GM19238 (cell line): ENCODE measurements around the gene KCNK4.
A peak's percentile ranks its signal among the peaks of the same experiment; 100 is the strongest.
"Not testable (repeated sequence)": the region's sequence is repeated elsewhere in the genome, so short reads cannot be mapped to it uniquely, and the experiment has no call there.

ENCODE experiments used
- DNase-seq: peaks from one replicate; pipeline ENCODE4 v3.0.0; 2011; ENCODE audit warnings: low spot score; ENCODE audit not compliant: insufficient read length

KCNK4 gene

DNA sequence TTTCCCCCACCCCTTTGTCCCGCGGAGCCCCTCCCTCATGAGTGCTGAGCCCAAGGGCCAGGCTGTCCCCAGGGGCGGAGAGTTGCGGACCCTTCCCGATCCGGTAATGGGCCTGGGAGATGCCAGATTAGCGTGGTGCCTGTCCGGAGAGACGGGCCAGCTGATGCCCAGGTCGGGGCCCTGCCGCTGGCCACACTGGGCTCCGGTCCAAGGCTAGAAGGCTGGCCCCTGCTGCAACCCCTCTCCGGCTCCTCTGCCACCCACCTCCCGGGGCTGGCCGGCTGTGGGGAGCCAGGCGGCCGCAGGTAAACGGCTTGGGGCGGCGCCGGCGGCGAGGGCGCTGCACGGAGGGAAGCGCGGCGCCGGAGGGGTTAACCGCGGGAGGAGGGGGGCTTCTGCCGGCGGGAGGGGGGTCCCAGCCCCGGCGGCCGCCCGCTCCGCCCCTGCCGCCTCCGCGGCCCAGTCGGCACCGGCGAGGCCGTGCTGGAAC is at the start of gene KCNK4:
Gene KCNK4 (plus strand): TSS at position 41 of the 490 bp plus-strand sequence. CDS start 1,717 bp downstream, outside the sequence.
- no peak for DNase-seq

DNA sequence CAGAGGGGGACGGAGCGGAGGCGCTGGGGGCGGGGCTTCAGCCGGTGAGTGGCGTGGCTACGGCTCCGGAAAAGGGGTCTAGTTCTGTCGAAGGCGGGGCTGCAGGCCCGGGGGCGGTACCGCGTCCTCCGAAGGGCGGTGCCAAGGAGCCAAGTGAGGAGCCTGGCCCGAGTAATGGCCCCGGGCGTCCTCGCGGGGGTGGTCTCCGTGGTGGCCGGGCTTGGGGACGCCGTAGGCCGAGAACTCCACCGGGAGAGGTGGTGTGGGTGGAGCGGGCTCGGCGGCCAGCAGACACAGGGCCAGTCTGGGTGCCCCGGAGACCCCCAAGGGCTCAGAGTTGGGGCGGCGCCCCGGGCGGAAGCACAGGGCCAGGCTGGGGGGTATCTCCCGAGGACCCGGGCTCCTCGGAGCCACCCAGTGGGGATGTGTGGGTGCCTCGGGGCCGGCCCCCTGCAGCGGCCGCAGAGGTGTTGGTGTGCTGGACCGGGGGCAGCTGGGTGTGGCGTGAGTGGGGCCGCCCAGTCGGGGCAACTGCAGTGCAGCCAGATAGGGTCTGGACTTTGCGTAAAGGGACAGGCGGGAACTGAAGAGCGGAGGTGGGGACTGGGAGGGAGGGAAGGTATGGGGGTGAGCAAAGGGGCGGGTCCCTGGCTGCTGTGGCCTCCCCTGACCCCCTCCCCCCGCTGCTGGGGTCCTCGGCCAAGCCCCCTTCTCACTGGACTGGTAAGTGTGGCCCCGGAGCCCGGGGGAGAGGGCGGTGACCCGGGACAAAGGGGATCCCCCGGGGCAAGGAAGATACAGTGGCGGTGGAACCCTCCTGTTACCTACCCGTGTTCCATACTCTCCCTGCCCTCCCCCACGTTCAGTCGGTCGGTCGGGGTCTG is 49.4 kb upstream of the KCNK4 start:
- no peak for DNase-seq

DNA sequence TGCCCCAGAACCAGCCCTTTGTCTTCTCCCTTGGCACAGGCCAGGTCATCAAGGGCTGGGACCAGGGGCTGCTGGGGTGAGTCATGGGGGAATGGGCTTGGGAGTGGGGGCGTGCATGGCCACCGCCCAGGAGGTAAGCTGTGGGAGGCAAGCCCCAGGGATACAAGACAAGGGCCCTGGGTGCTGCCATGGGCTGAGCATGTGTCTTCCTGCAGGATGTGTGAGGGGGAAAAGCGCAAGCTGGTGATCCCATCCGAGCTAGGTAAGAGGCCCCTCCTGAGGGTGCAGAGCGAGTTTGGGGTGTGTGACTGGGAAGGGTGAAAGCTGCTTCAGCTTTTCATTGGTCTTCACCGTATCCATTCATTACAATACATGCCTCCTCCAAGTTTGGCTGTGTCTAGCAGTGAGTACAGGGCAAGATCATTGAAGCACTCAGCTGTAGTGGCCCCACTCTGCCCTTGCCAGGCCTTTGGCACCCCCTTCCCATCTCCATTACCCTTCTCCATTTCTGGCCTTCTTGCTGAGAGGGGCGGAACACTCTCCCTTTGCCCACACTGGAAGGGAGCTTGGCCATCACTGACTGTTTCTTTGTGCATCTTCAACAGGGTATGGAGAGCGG is 47.8 kb upstream of the KCNK4 start:
- no peak for DNase-seq

DNA sequence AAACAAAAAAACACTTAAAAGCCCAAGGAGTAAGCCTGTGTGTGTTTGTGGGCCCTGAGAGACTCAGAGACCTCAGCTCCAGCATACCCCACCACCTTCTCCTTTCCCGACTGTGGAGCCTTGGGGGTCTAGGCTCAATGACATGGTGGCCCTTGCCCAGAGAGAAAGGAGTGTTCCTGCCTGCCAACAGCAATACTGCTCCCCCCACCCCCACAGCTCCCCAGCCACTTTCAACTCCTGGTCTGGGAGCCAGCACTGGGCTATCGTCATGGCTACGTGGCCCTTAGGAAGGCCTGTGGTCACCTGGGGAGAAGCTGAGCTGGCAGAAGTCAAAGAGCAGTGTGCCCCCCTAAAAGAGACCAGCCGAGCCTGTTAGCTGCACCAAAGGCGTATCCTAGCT is 47.0 kb upstream of the KCNK4 start:
- DNase-seq, result no peak

DNA sequence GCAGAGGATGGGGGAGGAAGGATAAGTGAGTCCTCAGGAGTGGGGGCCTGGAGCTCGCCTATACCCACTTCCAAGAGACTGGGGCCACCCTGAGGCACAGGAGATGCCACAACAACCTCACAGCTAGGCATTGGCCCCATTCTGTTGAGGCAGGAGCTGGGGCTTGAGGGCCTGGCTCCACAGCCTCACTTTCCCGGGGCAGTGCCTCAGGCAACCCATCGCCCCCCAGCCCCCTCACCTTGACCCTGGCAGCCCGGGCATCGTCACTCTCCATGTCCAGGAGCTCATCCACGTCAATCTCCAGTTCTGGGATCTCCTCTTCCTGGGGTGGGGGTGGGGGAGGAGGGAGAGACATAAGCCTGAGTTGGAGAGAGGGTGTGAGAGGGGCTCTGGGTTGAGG is 46.1 kb upstream of the KCNK4 start:
- no peak for DNase-seq

DNA sequence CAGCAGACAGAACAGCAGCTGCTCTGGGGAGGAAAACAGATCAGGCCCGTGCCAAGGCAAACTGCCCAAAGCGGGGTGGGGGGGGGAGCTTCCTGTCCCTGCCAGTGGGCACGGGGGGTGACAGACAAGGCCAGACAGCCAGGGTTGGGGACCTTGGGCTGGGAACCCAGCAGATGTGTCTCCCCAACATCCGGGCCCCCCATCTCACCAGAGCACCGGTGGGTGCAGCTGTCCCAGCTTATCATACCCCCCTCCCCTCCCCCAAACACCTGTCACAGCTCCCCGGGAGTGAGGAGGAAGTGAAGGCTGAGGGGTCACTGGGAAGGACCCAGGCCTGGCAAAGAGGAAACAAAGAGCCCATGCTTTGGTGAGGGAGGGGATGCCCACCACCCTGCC is 45.7 kb upstream of the KCNK4 start:
- DNase-seq, result no peak

DNA sequence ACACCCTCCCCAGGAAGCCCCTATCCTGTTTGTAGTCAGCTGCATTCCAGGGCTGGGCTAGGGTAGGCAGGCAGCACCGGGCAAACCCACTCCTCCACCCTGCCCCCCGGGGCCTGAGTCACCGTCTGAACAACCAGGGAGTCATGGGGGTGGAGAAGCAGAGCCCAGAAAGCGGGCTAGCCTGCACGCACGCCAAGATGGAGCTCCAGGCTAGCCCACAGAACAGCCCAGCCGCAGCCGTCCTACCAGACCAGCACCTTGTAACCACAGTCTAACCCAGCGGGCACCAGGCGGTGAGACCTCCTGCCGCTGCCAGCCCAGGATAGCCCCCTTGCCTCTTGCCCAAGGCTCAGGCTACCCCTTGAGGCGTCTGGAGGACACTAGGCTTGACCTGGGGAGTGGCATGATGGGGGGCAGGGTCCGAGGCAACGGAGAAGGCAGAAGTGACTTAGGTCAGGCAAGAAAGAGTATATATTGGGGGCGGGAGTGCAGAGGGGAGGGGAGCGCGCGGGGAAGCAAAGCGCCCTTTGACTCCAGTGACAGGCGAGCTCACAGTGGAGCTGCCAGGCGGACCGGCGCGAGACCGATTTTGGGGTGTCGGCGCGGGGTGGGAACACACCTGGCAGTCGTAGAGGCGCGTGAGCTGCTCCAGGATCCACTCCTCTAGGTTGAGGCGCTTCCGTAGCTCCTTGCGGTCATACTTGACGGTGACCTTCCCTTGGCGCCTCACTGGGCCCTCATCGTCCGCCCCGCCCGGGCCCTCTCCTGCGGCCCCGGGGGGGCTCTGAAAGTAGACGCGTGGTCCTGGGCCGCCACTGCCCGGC is 45.1 kb upstream of the KCNK4 start:
- no peak for DNase-seq

DNA sequence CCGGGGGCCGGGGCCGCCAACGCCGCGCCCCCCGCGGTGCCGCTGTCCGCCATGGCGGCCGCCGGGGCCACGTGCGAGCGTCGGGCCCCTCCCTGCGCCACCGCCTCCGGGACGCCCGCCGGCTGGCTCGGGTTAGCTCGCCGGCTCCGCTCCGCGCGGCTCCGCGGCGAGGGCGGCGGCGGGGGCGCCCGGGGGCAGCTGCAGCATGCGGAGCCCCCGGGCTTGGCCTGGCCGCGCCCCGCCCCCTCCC is 44.6 kb upstream of the KCNK4 start:
- not testable (repeated sequence) for DNase-seq

DNA sequence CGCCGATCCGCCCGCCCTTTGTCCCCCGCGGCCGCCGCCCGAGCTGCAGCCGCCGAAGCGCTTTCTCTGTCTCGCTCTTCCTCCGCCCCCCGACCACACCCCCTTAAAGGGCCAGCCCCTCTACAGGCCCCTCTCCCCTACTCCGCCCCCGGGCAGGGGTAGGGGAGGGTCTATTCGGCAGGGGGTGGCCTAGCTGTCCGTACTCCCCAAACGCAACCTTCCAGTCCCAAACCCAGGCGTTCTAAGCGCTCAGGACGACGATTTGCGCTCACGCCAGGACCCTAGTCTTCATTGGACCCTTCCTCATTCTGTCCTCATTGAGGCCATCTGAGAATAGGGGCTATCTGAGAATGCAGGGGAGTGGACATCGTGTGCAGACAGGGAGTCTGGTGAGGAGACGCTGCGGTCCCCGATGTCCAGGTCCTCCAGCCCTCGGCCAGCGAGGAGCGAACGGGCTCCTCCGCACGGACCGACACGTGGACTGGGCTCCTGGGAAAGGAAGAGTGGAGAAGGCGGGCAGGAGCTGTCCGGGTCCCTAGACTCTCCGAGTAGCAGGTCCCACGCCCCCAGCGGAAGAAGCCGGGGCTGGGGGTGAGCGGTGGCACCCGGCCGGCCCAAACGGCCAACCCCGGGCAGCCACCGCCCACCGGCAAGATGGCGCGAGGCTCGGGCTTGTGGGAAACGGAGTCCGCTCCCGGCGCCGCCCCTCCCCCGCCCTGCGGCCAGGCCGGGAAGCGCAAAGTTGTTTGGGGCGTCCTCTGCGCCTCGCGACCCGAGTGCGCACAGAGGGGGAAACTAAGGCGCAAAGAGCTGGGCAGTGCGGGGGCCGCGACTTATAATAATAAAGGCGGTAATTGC is 44.0 kb upstream of the KCNK4 start, which contains the start of gene PPP1R14B:
Gene PPP1R14B (minus strand): TSS at position 73 of the 858 bp plus-strand sequence. CDS start 270 bp downstream, outside the sequence.
- peak; percentile 92 for DNase-seq

DNA sequence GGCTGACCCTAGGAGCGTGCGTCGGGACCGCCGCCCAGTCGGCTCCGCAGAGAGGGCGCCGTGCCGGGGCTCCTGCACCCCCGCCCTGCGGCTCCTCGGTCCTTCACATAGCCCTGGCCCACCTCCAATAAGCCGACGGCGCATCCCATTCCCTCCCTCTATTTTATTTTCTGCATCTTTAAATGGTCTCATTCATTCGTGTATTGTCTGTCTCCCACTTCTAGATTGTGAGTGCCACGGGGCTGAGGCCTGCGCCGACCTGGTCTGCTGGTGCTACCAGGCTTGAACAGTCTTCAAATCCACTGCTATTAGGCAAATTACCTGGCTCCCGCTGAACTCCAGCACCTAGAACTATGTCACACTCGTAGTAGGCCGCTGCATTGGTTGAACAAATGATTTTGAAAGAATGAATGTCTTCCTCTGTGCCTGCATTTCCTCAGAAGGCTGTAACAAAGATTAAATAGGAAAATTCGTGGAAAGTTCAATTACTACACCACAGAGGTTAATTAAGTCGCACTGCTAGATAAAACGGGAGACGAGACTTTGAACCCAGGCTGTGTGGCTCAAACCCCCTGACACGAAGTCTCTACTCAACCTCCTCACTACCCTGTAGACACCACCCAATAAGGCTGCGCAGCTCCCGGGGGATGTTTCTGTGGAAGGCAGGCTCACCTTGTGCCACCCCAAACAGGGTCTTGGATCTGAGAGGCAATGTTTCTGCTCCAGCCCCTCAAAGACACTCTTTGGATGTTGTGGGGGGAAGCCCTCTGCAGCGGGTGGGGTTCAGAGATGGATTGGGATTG is 43.2 kb upstream of the KCNK4 start:
- no peak for DNase-seq

DNA sequence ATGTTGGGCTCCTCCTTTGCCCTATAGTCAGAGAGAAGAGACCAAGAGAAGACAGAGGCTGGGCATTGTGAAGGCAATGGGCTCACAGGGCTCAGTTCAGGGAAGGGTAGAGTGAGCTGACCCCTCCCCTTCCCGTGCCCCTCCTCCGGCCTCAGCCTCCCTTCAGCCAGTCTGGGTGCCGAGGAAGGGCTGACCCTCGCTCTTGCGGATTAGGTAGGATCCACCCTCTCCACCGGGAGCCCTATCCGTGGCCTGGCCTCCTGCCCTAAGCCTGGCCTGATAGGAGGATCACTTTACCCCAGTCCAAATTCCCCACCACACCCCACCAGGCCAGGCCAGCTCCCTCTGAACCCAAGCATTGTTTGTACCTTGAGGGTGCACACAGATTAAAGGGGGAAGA is 42.5 kb upstream of the KCNK4 start:
- no peak for DNase-seq

DNA sequence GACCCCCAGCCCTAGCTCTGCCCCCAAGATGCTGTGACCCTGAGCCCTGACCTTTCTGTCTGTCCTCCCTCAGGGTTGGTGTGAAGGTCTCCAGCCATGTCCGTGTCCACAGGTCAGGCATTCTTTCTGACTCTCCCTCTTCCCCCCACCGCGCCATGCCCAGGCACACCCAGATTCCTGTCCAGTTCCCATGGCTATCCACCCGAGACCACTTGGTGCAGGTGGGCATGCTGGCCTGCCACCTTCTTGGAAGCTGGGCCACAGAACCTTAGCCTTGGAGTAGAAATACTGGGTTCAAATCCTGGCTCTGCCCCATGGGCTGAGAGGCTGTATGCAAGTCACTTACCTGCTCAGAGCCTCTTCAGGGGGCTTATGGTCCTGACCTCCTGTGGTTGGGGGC is 42.1 kb upstream of the KCNK4 start:
- no peak for DNase-seq

DNA sequence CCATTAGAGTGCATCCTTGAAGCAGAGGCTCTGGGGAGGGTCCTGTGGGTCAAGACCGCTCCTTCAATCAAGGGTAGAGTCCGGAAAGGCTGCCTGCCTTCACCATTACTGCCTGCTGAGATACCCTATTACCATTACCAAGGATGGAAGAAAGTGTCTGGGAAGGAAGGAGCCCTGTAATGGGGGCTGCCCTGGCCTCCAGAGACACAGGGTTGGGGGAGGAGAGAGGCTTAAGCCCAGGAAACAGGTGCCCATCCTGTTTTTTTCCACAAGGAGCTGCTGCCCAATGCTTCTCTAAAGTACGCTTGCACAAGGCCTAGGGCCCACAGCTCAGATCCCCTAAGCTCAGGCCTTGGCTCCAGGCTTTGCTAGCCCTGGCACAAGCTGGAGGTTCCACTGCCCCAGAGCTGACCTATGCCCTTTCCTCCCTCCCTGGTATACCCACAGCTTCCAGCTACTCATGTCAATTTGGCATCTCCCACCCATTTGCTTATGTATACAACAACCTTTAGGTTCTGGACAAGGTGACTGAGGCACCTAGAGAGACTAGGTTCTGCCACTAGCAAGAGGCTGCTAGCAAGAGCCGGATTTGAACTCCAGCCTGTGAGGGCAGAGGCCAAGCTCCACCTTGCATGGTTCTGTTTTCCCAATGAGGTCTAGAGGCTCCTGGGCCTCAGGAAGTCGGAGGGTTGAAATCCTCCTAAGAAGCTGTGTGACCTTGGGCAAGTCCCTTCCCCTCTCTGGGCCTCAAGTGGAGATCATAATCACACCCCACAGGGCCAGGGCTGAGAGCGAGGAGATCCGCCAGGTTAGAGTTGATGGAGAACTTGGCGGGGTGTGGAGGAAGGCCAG is 41.3 kb upstream of the KCNK4 start:
- DNase-seq, result no peak

DNA sequence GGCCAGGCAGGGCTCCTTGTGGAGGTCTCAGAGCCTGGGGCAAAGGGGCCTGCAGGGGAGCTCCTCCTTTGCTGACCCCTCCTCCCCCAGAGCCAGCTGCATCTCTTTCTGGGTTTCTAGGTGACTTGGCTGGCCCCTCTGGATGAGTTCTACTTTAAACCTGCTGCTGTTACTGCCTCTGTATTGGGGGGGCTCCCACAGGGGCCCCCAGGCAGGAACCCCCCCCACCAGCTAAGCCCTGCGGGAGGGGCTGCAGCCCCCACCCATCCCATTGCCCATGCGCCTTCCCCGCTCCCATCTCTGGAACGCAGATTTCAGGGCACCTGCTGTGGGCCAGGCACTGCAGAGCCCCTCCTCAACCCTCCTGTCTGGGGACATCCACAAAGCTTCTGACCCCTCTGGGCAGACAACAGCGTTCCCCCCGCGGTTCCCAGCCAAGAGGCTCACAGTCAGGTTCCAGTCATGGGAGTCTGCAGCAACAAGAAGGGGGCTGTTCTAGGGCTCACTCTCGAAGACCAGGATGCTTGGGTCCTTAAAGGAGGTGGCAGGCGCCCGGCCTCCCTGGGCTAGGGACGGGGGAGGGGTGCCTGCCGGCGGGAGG is 40.6 kb upstream of the KCNK4 start:
- no peak for DNase-seq

DNA sequence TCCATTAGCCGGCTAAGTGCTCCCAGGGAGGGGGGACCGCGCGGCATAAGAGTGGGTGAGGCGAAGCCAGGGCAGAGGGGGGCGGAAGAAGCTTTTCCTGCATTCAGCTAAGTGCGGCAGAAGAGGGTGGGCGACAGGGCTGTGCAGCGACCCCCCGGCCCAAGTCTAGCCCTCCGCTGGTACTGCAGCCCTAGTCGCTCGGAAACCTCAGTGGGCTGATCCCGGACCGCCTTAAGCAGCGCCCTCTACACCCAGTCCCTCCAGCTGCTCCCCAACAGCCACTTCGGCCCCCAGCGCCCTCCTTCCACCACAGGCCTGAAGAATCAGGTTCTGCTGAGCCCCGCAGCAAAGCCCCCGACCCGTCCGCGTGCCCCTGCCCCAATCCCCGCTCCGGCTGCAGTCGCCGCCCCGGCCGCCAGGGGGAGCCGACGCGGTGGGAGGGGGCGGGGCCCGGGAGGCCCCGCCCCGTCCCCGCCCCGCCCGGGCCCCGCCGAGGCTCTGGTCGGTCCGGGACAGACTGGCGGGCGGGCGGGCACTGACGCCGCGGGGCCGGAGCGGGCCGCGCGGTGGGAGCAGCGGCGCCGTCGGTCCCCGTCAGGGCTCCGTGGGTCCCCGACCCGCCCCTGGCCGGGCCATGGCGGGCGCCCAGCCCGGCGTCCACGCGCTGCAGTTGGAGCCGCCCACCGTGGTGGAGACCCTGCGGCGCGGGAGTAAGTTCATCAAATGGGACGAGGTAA is 39.9 kb upstream of the KCNK4 start, which contains the start of gene PLCB3:
Gene PLCB3 (plus strand): TSS at position 515 of the 737 bp plus-strand sequence. CDS start 120 bp downstream, at position 635.
- peak; percentile 92 for DNase-seq

DNA sequence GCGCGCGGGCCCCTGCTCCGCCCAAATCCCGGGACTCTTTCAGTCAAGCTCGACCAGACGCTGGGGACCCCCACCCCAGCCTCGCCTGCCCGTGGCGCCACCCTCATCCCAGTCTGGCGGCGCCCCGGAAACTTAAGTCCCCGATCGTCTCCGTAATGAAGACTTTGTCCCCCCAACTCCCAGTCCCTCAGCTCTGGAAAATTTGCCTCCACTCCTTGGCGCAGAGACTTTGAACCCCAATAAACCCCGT is 39.4 kb upstream of the KCNK4 start:
- no peak for DNase-seq

DNA sequence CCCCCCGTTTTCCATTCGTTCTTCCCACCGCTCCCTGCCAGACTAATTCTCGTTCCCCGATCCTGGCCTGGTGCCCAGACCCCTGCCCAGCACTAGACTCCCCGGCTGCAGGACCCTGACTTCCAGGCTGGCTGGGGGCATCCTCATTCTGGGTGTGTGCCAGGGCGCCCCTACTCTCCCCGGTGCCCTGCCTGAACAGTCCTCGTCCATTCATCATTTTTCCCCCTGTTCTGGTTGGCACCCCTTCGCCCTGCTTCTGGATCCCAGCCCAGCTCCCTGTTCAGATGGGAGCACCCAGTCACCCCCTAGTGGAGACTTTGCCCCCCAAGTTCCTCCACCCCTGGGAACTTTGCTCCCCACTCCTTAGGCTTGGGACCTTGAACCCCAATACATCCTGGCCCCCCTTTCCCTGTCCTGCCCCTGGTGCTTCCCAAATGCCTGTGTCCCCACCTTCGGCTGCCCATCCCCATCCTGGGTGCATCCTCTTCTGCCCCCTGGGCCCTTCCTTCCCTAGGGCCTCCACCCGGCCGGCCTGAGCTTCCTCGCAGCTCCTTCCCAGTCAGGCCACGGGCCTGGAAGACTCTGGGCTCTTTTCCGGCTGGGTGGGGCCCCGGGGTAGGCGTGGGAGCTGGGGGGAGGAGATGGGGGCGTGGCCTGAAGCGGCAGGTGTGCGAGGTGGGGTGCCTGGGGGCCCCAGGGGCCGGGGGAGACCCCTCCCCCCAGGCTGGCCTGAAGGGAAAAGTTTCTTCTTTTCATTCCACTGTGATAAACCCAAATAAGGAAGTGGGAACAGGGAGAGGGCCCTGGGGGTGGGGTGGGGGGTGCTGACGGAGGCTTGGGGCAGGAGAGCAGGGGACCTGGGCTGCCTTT is 38.9 kb upstream of the KCNK4 start:
- DNase-seq, result peak; percentile 64
